ENCODE measurements around the gene TCEANC2.
"Not testable (repeated sequence)": the region's sequence is repeated elsewhere in the genome, so short reads cannot be mapped to it uniquely, and the experiment has no call there.

The TCEANC2 gene

GRCh38 chr1:54094001-54094729 is 40.8 kb downstream of the TCEANC2 start:
- Mint-ChIP-seq H3K36me3 (ENCODE audit: low read depth) (peaks cover 42% of the 10 kb centered on the region), H3K27me3 (no peaks in the 10 kb centered on the region), H3K9me3 (no peaks in the 10 kb centered on the region), H3K4me3 (no peak overlapping the region), H3K27ac (no peak overlapping the region), H3K4me1 (ENCODE audit: low read depth) (no peaks in the 10 kb centered on the region)

GRCh38 chr1:54094730-54095105 is 41.3 kb downstream of the TCEANC2 start:
- peaks cover 40% of the 10 kb centered on the region for H3K36me3 Mint-ChIP-seq (ENCODE audit: low read depth)
- not testable (repeated sequence) for H3K27ac Mint-ChIP-seq; H3K4me3 Mint-ChIP-seq; H3K27me3 Mint-ChIP-seq; H3K4me1 Mint-ChIP-seq (ENCODE audit: low read depth); H3K9me3 Mint-ChIP-seq

- H3K36me3 Mint-ChIP-seq (ENCODE audit: low read depth), result peaks cover 45% of the 10 kb centered on the region
- H3K27ac Mint-ChIP-seq, result no peak overlapping the region
These were observed 42.3 kb downstream of the TCEANC2 start for GRCh38 chr1:54095546-54096226.

GRCh38 chr1:54096227-54096876 is 42.9 kb downstream of the TCEANC2 start:
- Mint-ChIP-seq H3K4me3 (no peak overlapping the region), H3K27me3 (no peaks in the 10 kb centered on the region), H3K4me1 (ENCODE audit: low read depth) (no peaks in the 10 kb centered on the region), H3K9me3 (no peaks in the 10 kb centered on the region), H3K36me3 (ENCODE audit: low read depth) (peaks cover 49% of the 10 kb centered on the region), H3K27ac (no peak overlapping the region)

More at GRCh38 chr1:54095546-54096226, 42.3 kb downstream of the TCEANC2 start:
- Mint-ChIP-seq H3K4me1 (ENCODE audit: low read depth) (no peaks in the 10 kb centered on the region), H3K27me3 (no peaks in the 10 kb centered on the region), H3K4me3 (no peak overlapping the region), H3K9me3 (no peaks in the 10 kb centered on the region)

DNA sequence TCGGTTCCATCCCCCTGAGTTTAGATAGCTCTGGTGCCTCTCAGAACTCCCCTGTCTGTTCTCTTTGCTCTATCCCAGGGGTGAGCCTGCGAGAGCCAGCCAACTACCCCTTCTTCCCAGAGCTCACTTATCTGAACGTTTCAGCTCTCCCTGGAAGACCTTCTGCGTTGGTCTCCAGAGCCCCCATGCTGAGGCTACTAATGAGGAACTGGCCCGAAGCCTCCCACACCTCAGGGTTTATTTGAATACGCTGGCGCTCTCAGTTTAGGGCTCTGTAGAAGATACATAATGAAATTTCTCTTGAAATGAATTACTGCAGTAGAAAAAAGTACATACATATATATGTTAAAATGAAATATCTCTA is 43.5 kb downstream of the TCEANC2 start:
- Mint-ChIP-seq H3K36me3 (ENCODE audit: low read depth) (peaks cover 55% of the 10 kb centered on the region), H3K9me3 (no peaks in the 10 kb centered on the region), H3K27ac (no peak overlapping the region), H3K4me1 (ENCODE audit: low read depth) (no peaks in the 10 kb centered on the region), H3K4me3 (no peak overlapping the region), H3K27me3 (no peaks in the 10 kb centered on the region)

- Mint-ChIP-seq H3K27me3 (no peaks in the 10 kb centered on the region), H3K4me1 (ENCODE audit: low read depth) (no peaks in the 10 kb centered on the region), H3K4me3 (no peak overlapping the region), H3K9me3 (no peaks in the 10 kb centered on the region), H3K36me3 (ENCODE audit: low read depth) (peaks cover 57% of the 10 kb centered on the region), H3K27ac (no peak overlapping the region)
These were observed 45.7 kb downstream of the TCEANC2 start for GRCh38 chr1:54099061-54099610.

GRCh38 chr1:54100500-54100899 is 47.1 kb downstream of the TCEANC2 start:
- no peak overlapping the region for H3K4me3 Mint-ChIP-seq
- no peaks in the 10 kb centered on the region for H3K4me1 Mint-ChIP-seq (ENCODE audit: low read depth)
- peaks cover 47% of the 10 kb centered on the region for H3K36me3 Mint-ChIP-seq (ENCODE audit: low read depth)
- H3K27me3 Mint-ChIP-seq, result no peaks in the 10 kb centered on the region
- no peak overlapping the region for H3K27ac Mint-ChIP-seq
- H3K9me3 Mint-ChIP-seq, result no peaks in the 10 kb centered on the region

DNA sequence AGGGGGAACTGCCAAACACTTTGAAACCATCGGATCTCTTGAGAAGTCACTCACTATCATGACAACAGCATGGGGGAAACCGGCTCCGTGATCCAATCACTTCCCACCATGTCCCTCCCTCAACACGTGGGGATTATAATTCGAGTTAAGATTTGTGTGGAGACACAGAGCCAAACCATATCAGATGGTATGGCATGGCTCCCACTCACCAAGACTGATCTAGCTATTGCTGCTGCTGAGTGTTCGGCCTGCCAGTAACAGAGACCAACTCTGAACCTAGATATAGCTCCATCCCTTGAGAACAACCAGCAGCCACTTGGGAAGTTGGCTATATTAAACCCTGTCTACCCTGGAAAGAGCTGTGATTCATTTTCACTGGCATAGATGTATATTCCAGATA is 50.0 kb downstream of the TCEANC2 start:
- Mint-ChIP-seq H3K4me3 (no peak overlapping the region), H3K27me3 (no peaks in the 10 kb centered on the region), H3K4me1 (ENCODE audit: low read depth) (no peaks in the 10 kb centered on the region), H3K27ac (no peak overlapping the region), H3K36me3 (ENCODE audit: low read depth) (peaks cover 32% of the 10 kb centered on the region), H3K9me3 (no peaks in the 10 kb centered on the region)

GRCh38 chr1:54104613-54105012 is 51.2 kb downstream of the TCEANC2 start:
- not testable (repeated sequence) for H3K4me1 Mint-ChIP-seq (ENCODE audit: low read depth); H3K4me3 Mint-ChIP-seq; H3K9me3 Mint-ChIP-seq; H3K27ac Mint-ChIP-seq; H3K27me3 Mint-ChIP-seq
- H3K36me3 Mint-ChIP-seq (ENCODE audit: low read depth), result peaks cover 25% of the 10 kb centered on the region

DNA sequence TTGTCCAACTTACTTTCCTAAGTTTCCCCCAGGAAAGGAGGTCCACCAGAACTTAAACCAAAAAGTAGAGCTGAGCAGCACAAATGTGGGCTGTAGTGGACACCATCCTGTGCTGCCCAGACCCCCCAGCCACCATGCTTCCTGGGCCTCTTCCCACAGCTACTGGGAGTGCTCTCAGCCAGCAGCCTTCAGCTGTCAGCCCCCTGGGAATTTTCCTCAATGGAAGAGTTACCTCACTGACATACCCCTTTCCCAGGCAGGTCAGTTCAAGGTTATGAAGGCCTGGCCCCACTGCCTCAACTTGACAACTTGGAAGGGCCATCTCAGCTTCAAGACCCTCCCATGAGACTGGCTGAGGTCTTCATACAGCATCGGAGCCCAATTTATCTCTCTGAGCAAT is 51.7 kb downstream of the TCEANC2 start:
- Mint-ChIP-seq H3K4me3 (no peak overlapping the region), H3K9me3 (no peaks in the 10 kb centered on the region), H3K27me3 (no peaks in the 10 kb centered on the region), H3K36me3 (ENCODE audit: low read depth) (peaks cover 25% of the 10 kb centered on the region), H3K27ac (no peak overlapping the region), H3K4me1 (ENCODE audit: low read depth) (no peaks in the 10 kb centered on the region)

DNA sequence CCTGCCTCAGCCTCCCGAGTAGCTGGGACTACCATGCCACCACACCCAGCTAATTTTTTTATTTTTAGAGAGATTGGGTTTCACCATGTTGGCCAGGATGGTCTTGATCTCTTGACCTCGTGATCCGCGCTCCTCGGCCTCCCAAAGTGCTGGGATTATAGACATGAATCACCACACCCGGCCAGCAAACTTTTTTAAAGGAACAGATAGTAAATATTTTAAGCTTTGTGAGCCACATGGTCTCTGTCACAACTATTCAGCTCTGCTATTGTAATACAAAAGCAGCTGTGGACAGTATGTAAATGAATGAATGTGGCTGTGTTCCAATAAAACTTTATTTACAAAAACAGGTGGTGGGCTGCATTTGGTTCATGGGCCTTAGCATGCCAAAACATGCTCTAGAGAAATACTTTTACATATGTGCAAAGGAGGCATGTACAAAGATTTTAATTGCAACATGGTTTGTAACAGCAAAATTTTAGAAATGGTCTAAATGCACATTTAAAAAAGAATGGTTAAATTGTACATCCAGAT is 52.4 kb downstream of the TCEANC2 start:
- Mint-ChIP-seq H3K9me3 (no peaks in the 10 kb centered on the region), H3K27ac (no peak overlapping the region), H3K27me3 (no peaks in the 10 kb centered on the region), H3K4me1 (ENCODE audit: low read depth) (no peaks in the 10 kb centered on the region), H3K4me3 (no peak overlapping the region), H3K36me3 (ENCODE audit: low read depth) (peaks cover 19% of the 10 kb centered on the region)

GRCh38 chr1:54107131-54107530 is 53.7 kb downstream of the TCEANC2 start:
- H3K4me3 Mint-ChIP-seq, result no peak overlapping the region
- H3K36me3 Mint-ChIP-seq (ENCODE audit: low read depth), result peaks cover 9% of the 10 kb centered on the region
- H3K4me1 Mint-ChIP-seq (ENCODE audit: low read depth), result no peaks in the 10 kb centered on the region
- no peaks in the 10 kb centered on the region for H3K27me3 Mint-ChIP-seq
- H3K27ac Mint-ChIP-seq, result no peak overlapping the region
- no peaks in the 10 kb centered on the region for H3K9me3 Mint-ChIP-seq

DNA sequence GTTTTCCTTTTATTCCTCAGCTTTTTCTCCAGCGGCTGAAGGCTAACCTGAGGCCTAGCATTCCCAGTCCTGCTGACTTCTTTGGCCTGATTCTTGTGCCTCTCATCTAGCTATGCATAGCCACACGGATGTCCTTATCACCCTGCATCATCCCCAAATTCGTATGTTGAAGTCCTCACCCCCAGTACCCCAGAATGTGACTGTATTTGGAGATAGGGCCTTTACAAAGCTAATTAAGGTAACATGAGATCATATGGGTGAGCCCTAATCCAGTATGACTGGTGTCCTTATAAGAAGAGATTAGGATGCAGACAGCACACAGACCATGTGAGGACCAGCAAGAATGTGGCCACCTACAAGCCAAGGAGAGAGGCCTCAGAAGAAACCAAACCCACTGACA is 54.7 kb downstream of the TCEANC2 start:
- Mint-ChIP-seq H3K27ac (no peak overlapping the region), H3K4me1 (ENCODE audit: low read depth) (no peaks in the 10 kb centered on the region), H3K4me3 (no peak overlapping the region), H3K9me3 (no peaks in the 10 kb centered on the region), H3K36me3 (ENCODE audit: low read depth) (peaks cover under 1% of the 10 kb centered on the region), H3K27me3 (no peaks in the 10 kb centered on the region)

- Mint-ChIP-seq H3K4me1 (ENCODE audit: low read depth) (no peaks in the 10 kb centered on the region), H3K27me3 (no peaks in the 10 kb centered on the region), H3K36me3 (ENCODE audit: low read depth) (no peaks in the 10 kb centered on the region), H3K9me3 (no peaks in the 10 kb centered on the region), H3K4me3 (no peak overlapping the region), H3K27ac (no peak overlapping the region)
These were observed 56.0 kb downstream of the TCEANC2 start for GRCh38 chr1:54109129-54110090.
